Ascending aorta (tissue), 2 donors: ENCODE measurements around the gene ESR2. TPM values are rescaled to one million over a fixed set of nuclear protein-coding genes. Genes with fewer than 3 reads are reported as not detected.

Source experiments
- DNase-seq, 2 donors: peaks; one replicate each; pipeline ENCODE4 v3.0.0-alpha.2; 2019; ENCODE audit warnings: low spot score in 2 of 2
- H3K27ac ChIP-seq, 2 donors: fragments of 200-600 bp; sonication (generic); one replicate each; pipeline ENCODE4 v1.5.1; 2016 to 2017; ENCODE audit warnings: mild to moderate bottlenecking in 1 of 2
- H3K27me3 ChIP-seq: fragments of 200-600 bp; sonication (generic); one replicate; pipeline ENCODE4 v1.5.1; 2017
- H3K36me3 ChIP-seq, 2 donors: fragments of 200-600 bp; sonication (generic); one replicate each; pipeline ENCODE4 v1.5.1; 2016
- H3K4me1 ChIP-seq, 2 donors: fragments of 200-600 bp; sonication (generic); one replicate each; pipeline ENCODE4 v1.5.1; 2016 to 2017; ENCODE audit warnings: mild to moderate bottlenecking in 1 of 2
- H3K4me3 ChIP-seq, 2 donors: fragments of 200-600 bp; sonication (generic); one replicate each; pipeline ENCODE4 v1.5.1; 2016 to 2017; ENCODE audit warnings: mild to moderate bottlenecking in 1 of 2
- H3K9me3 ChIP-seq, 2 donors: fragments of 200-600 bp; sonication (generic); one replicate each; pipeline ENCODE4 v1.5.1; 2016
- intact Hi-C: fragments of 100-400 bp; cut with DNase I; formaldehyde crosslinking; loops from one replicate; pipeline ENCODE4 v1.15.1; 2023
- total RNA-seq: library from RNA; depleted of rRNA; stranded (reverse); fragments of >200 nt; gene quantifications from one replicate; pipeline ENCODE4 v1.1.0, GENCODE V29; 2016
- TF ChIP-seq, protein P1 (sequence below), 3 experiments: fragments of 200-600 bp in 2 of 3; fragments of 450-650 bp in 1 of 3; sonication (generic) in 2 of 3; IDR thresholded peaks; one replicate each; pipeline ENCODE4 v1.5.1; 2016 to 2019; ENCODE audit warnings: antibody characterized with exemption in 3 of 3, mild to moderate bottlenecking in 1 of 3, moderate library complexity in 1 of 3

ESR2 gene
- total RNA-seq, 1 donor from 2014 or later, result not detected

DNA sequence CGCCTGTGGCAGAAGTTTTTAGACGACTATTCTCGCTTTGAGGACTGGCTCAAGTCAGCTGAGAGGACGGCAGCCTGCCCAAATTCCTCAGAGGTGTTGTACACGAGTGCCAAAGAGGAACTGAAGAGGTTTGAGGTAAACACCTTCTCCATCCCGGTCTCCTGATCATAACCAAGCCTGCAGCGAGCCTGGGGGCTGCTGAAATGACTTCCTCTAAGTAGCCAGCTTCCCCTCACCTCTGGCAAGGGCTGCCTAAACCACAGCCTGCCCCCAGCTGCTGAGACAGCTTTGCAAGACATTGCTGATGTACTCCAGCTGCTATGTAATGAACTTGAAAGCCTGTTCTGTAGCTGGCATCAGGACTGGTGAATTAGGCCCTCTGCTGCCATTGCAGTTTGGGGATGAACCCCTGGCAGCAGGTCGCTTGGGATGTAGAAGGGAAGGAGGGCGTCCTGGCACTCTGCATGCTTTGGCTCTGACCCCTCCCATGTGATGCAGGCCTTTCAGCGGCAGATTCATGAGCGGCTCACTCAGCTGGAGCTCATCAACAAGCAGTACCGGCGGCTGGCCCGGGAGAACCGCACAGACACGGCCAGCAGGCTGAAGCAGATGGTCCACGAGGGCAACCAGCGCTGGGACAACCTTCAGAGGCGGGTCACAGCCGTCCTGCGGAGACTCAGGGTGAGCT lies 84.6 kb downstream of the ESR2 start:
- Histone ChIP-seq H3K27me3 (no peaks in the 10 kb centered on the region), H3K4me1 (peaks cover 0 to 5% of the 10 kb centered on the region in 2 donors), H3K4me3 (no peak overlapping the region), H3K27ac (no peak overlapping the region), H3K36me3 (peaks cover 44 to 61% of the 10 kb centered on the region in 2 donors), H3K9me3 (no peaks in the 10 kb centered on the region)
- peak in 1 of 2 donors; percentile 50 for DNase-seq
- intact Hi-C loops, result no loop called here
- TF ChIP-seq, protein P1, sequence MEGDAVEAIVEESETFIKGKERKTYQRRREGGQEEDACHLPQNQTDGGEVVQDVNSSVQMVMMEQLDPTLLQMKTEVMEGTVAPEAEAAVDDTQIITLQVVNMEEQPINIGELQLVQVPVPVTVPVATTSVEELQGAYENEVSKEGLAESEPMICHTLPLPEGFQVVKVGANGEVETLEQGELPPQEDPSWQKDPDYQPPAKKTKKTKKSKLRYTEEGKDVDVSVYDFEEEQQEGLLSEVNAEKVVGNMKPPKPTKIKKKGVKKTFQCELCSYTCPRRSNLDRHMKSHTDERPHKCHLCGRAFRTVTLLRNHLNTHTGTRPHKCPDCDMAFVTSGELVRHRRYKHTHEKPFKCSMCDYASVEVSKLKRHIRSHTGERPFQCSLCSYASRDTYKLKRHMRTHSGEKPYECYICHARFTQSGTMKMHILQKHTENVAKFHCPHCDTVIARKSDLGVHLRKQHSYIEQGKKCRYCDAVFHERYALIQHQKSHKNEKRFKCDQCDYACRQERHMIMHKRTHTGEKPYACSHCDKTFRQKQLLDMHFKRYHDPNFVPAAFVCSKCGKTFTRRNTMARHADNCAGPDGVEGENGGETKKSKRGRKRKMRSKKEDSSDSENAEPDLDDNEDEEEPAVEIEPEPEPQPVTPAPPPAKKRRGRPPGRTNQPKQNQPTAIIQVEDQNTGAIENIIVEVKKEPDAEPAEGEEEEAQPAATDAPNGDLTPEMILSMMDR (IDR thresholded peaks at IDR 0.05), result no peak

DNA sequence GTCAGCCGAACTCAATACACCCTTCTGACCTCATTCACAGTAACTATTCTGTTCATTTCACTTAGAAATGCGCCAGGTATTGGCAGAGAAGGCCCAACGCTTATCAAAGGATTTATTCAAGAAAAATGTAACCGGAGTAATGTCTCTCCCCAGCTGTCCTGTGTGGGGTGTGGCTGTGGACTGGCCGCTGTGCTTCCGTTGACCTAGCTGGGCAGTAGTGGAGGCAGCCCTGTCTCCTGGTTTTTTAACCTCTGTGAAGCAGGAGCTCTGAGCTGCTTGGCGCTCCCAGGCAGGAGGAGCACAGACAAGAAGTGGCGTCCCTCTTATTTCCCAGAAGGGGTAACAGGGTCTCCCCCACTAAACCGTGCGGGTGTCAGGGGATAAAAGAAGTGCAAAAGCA lies 85.2 kb downstream of the ESR2 start:
- Histone ChIP-seq H3K36me3 (peaks cover 38 to 55% of the 10 kb centered on the region in 2 donors), H3K27ac (no peak overlapping the region), H3K9me3 (no peaks in the 10 kb centered on the region), H3K27me3 (no peaks in the 10 kb centered on the region), H3K4me3 (no peak overlapping the region), H3K4me1 (peaks cover 0 to 4% of the 10 kb centered on the region in 2 donors)
- TF ChIP-seq, protein P1 (IDR thresholded peaks at IDR 0.05), result no peak
- intact Hi-C loops, result no loop called here
- DNase-seq, result peak in 1 of 2 donors; percentile 33

DNA sequence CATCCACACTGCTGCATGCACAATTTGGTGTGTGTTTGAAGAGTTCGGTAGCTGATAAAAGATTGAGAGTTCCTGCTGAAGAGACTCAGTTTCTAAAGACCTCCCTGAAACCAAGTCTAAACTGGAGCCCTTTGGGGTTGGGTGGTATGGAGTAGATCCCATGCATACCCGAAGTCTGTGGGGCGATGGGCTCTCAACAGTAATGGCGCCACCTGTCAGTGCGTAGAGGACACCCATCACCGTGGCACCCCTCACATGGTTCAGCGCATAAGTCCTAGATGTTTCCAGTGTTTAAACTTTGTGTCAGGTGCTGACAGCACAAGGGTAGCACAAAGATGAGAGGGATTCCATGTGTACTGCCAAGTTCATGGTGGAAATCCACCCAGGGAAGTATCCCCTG lies 85.9 kb downstream of the ESR2 start:
- Histone ChIP-seq H3K36me3 (peaks cover 36 to 58% of the 10 kb centered on the region in 2 donors), H3K27me3 (no peaks in the 10 kb centered on the region), H3K4me3 (no peak overlapping the region), H3K27ac (no peak overlapping the region), H3K9me3 (no peaks in the 10 kb centered on the region), H3K4me1 (no peaks in the 10 kb centered on the region)
- TF ChIP-seq, protein P1 (IDR thresholded peaks at IDR 0.05), result no peak
- peak in 1 of 2 donors; percentile 19 for DNase-seq
- intact Hi-C loops, result no loop called here

DNA sequence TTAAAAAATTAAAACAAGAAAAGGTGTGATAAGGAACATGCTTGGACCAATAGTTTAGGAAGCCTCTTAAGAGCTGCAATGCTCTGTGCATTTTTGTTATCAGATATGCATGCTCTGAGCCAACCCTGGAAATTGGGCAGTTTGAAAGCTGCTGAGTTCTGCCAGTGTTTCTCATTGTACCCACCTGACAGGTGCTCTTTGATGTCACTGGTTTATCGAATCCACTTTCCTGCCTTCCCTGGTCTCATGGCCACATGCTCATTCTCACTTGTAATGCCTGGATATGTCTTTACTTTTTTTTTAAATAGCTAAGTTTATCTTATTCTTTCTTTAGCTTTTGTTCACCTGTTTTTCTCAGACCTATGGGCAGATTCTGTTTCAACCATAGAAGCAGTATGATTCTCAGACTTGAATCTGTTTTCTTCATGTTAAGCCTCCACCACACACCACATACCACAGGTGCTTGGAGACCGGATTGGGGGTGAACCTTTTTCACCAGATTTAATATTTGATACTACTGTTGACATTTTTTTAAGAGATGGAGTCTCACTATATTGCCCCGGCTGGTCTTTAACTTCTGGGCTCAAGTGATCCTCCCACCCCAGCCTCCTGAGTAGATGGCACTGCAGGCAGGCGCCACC lies 90.7 kb downstream of the ESR2 start:
- intact Hi-C loops, result no loop called here
- H3K36me3 ChIP-seq, result peaks cover 0 to 13% of the 10 kb centered on the region in 2 donors
- H3K4me1 ChIP-seq, result no peaks in the 10 kb centered on the region
- H3K27ac ChIP-seq, result no peak overlapping the region
- no peak overlapping the region for H3K4me3 ChIP-seq
- TF ChIP-seq, protein P1 (IDR thresholded peaks at IDR 0.05), result no peak
- DNase-seq, result no peak
- no peaks in the 10 kb centered on the region for H3K9me3 ChIP-seq
- no peaks in the 10 kb centered on the region for H3K27me3 ChIP-seq

DNA sequence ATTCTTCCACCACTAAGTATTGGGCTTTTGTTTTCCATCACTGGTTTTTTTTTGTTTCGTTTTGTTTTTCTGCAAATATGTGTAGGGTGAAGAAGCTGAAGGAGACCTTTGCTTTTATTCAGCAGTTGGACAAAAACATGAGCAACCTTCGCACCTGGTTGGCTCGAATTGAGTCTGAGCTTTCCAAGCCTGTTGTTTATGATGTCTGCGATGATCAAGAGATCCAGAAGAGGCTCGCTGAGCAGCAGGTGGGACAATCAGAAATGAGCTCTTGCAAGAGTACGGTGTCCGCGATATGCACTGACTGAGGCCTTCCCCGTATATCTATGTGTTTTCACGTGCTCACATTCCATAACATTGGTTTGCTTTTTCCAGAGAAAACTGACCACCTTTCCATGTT lies 91.5 kb downstream of the ESR2 start:
- H3K4me3 ChIP-seq, result no peak overlapping the region

More for the DNA sequence above, 91.5 kb downstream of the ESR2 start:
- intact Hi-C loops, result no loop called here
- H3K27me3 ChIP-seq, result no peaks in the 10 kb centered on the region
- no peak for DNase-seq
- TF ChIP-seq, protein P1 (IDR thresholded peaks at IDR 0.05), result no peak
- H3K9me3 ChIP-seq, result no peaks in the 10 kb centered on the region
- no peak overlapping the region for H3K27ac ChIP-seq
- H3K4me1 ChIP-seq, result no peaks in the 10 kb centered on the region
- H3K36me3 ChIP-seq, result peaks cover 0 to 8% of the 10 kb centered on the region in 2 donors
